ENCODE data around the gene GALNT4.

Gene GALNT4

GRCh38 chr12:89490922-89491321 is 33.7 kb downstream of the GALNT4 start:
- DNase-seq = no peak

DNA sequence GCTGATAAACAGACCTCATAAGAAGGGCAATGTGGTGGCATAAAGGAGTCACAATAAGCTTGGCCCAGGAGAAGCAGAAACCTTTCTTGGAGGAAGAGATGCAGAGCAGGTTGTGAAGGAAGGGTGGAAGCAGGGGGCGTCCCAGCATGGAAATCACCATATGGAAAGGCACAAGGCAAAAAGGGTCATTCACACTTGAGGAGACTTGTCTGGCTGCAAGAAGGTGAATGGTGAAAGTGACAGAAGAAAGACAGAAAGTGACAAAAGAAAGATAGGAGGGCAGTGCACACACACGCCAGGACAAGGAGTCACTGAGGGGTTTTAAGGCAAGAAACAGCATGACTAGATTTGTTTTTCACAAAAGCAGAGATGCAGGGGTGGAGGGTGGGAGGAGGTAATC is 38.3 kb downstream of the GALNT4 start:
- no peak for DNase-seq

DNA sequence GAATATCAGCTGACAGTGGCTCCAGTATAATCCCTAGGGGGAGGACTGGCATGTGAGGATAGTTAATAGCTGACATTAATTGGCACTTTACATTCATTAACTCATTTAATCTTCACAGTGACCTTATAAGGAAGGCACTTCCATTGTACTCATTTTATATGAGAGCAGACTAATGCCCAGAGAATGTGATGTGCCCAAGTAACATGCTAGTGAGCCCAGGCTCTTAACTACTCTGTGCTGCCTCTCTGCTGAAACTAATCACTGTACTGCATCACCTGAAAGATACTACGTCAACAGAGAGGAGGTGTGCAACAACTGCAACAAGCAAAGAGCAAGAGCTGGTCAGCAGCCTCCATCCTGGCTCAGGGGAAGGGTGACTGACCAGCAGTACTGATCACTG is 40.1 kb downstream of the GALNT4 start:
- no peak for DNase-seq

- peak; percentile 86 for DNase-seq
These were observed 43.2 kb downstream of the GALNT4 start for GRCh38 chr12:89481213-89481914.

DNA sequence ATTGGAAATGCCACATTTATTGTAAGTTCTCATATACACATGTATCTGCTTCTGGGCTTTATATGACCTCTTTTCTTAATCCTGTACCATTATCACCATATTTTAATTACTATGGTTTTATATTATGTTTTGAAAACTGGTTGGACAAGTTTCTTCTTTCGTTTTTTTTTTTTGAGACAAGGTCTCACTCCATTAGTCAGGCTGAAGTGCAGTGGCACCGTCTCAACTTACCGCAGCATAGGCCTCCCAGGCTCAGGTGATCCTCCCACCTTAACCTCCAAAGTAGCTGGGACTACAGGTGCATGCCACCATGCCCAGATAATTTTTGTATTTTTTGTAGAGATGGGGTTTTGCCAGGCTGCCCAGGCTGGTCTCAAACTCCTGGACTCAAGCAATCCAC is 44.6 kb downstream of the GALNT4 start:
- DNase-seq = no peak

GRCh38 chr12:89477633-89478279 is 46.8 kb downstream of the GALNT4 start:
- no peak for DNase-seq

DNA sequence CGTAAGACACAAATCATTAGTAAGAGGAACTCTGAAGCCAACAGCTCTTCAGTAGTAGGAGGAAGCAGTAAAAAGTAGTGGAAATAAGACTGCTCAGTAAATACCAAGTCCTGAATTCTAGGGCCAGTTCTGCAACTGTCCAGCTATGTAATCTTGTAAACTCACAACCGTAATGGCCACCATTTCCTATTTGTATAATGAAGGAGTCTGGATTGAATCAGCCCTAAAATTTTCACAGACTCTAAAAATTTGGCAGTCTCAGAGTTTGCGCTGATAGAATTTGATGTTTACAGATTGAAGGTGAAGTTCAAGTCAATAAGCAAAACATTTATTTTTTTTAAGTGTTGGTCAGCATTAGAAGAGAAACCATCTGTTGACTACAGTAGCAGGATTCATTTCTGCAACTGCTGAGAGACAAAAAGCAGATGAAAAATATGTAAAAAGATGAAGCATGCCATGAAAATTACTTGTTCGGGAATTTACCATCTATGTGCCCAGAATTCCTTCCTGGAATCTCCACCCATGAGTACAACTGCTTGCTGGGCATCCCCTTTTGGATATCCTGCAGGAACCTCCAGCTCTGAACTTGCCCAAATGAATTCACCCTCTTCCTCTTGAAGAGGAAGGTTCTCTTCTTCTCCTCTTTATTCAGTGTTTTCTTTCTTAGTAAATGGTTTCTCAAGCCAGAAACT is 47.5 kb downstream of the GALNT4 start:
- peak; percentile 40 for DNase-seq

GRCh38 chr12:89476232-89476631 is 48.4 kb downstream of the GALNT4 start:
- no peak for DNase-seq

DNA sequence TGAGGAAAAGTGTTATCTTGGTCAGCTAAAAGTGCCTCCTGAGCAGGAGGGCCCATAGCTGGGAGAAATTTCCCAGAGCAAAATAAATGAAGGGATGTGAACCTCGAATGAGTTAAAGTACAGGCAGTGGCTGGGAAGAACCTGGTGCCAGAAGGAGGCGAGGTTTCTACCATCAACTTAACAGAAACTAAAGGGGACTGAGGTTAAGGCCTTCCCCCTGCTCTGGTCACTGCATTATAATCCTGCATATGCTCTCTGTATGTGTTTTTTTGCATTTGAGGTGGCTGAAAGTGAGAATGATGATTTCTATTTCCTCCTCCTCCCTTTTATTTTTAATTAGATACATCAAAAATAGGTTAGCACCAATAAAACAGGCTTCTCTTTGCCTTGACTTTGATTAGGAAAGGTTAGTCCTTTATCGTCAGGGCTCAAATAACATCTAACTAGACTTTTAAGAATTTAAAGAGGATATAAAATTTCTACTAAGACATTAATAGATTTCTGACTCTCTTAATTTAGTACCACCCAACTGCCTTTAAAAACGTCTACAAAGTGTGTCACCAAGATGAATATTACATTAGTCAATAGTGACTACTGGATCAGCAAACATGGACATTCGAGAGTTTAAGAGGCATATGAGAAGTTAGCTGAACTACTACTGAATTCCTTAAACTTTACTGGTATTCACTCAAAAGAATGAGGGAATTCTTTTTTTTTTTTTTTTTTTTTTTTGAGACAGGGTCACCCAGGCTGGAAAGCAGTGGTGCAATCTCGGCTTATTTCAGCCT is 49.2 kb downstream of the GALNT4 start:
- no peak for DNase-seq

DNA sequence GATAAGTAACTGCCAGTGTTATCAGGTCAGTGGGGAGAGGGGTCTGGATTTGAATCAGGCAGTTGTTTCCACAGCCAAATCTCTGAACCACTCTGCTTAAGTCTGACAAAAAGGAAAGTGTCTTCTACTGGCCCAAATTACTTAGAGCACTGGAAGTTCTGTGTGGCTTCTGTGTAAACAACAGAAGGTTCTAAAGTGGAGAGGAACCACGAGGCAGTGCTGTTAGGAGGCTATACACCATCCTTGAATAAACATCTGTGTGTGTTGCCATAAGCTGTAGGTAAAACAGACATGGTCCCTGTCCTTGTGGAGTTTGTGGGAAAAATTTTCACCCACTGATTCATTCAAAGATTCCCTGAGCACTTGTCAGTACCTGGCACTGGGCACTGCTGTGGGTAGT is 50.0 kb downstream of the GALNT4 start:
- DNase-seq = no peak
